ENCODE results near the gene ATP5F1D.

GRCh38 chr19:1283207-1283916, 41.8 kb downstream of the ATP5F1D start:
- TF ChIP-seq GATA2 (IDR thresholded peaks at IDR 0.05; ENCODE audit: low read depth, low read length): no peak
- TF ChIP-seq GATA3 (IDR thresholded peaks at IDR 0.05; ENCODE audit: low read depth, low read length): no peak

All from SH-SY5Y (cell line).